ENCODE results near the gene UGT1A9. TPM values are rescaled to one million over a fixed set of nuclear protein-coding genes. Genes with fewer than 3 reads are reported as not detected.

UGT1A9 gene
- total and polyA plus RNA-seq, 10 of the 15 experiments (the other 5 are each of a cell fraction or from before 2014, with no cell fraction given): 0.07 TPM; not detected in 9

DNA sequence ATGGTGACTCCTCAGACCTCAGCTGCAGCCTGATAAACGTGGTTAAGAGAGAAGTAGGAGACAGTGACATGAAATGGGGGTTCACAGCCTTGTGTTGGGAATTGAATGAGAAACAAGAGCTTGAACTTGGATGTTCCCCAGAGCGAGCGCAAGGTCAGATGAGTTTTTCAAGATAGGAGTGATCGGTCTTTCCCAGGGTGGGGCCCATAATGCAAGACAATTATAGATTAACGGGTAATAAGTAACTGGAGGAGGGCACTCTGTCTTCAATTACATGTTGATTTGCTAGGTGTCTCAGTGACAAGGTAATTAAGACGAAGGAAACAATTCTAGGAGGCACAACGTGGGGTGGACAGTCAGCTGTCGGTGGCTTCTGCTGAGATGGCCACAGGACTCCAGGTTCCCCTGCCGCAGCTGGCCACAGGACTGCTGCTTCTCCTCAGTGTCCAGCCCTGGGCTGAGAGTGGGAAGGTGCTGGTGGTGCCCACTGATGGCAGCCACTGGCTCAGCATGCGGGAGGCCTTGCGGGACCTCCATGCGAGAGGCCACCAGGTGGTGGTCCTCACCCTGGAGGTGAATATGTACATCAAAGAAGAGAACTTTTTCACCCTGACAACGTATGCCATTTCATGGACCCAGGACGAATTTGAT, 41.0 kb downstream of the UGT1A9 start, which contains the start of gene UGT1A5 (continued):
- TF ChIP-seq SRF (IDR thresholded peaks at IDR 0.05; ENCODE audit: low read depth in 2 of 2, low read length in 2 of 2) (no peak), STAT1 (conservative IDR thresholded peaks at IDR 0.05) (no peak), FOS (IDR thresholded peaks at IDR 0.05; ENCODE audit: borderline replicate concordance, extremely low read depth, insufficient read length) (no peak), ZNF274 (IDR thresholded peaks at IDR 0.05; ENCODE audit: insufficient read depth, insufficient read length) (no peak)
- TF ChIP-seq, protein P1, sequence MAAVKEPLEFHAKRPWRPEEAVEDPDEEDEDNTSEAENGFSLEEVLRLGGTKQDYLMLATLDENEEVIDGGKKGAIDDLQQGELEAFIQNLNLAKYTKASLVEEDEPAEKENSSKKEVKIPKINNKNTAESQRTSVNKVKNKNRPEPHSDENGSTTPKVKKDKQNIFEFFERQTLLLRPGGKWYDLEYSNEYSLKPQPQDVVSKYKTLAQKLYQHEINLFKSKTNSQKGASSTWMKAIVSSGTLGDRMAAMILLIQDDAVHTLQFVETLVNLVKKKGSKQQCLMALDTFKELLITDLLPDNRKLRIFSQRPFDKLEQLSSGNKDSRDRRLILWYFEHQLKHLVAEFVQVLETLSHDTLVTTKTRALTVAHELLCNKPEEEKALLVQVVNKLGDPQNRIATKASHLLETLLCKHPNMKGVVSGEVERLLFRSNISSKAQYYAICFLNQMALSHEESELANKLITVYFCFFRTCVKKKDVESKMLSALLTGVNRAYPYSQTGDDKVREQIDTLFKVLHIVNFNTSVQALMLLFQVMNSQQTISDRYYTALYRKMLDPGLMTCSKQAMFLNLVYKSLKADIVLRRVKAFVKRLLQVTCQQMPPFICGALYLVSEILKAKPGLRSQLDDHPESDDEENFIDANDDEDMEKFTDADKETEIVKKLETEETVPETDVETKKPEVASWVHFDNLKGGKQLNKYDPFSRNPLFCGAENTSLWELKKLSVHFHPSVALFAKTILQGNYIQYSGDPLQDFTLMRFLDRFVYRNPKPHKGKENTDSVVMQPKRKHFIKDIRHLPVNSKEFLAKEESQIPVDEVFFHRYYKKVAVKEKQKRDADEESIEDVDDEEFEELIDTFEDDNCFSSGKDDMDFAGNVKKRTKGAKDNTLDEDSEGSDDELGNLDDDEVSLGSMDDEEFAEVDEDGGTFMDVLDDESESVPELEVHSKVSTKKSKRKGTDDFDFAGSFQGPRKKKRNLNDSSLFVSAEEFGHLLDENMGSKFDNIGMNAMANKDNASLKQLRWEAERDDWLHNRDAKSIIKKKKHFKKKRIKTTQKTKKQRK (IDR thresholded peaks at IDR 0.05; ENCODE audit: low read depth, low read length): no peak

DNA sequence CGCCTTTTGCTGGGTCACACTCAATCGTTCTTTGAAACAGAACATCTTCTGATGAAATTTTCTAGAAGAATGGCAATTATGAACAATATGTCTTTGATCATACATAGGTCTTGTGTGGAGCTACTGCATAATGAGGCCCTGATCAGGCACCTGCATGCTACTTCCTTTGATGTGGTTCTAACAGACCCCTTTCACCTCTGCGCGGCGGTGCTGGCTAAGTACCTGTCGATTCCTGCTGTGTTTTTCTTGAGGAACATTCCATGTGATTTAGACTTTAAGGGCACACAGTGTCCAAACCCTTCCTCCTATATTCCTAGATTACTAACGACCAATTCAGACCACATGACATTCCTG, 41.5 kb downstream of the UGT1A9 start:
- no TSS peak for BruUV-seq (replicated peaks)
- POLR2A ChIA-PET: no interaction called here
- Histone ChIP-seq H3K9ac (ENCODE audit: control insufficient read depth, insufficient read depth, low read length) (no peak overlapping the region), H2AFZ (ENCODE audit: control insufficient read depth, low read depth, low read length) (no peak overlapping the region), H3K4me1 (ENCODE audit: control insufficient read depth, insufficient read depth, low read length) (no peaks in the 10 kb centered on the region), H3K36me3 (ENCODE audit: control insufficient read depth in 2 of 2, insufficient read depth in 2 of 2, low read length in 1 of 2) (no peaks in the 10 kb centered on the region), H3K27me3 (replicated peaks in 1 of 2; ENCODE audit: control insufficient read depth in 2 of 2, insufficient read depth in 2 of 2, low read length in 1 of 2) (peaks cover 0 to 4% of the 10 kb centered on the region in 2 experiments; a peak in 2 of 4 replicates), H3K4me3 (no peak overlapping the region), H3K79me2 (ENCODE audit: control insufficient read depth, insufficient read depth, low read length) (no peaks in the 10 kb centered on the region), H4K20me1 (ENCODE audit: control insufficient read depth, insufficient read depth) (no peaks in the 10 kb centered on the region), H3K4me2 (ENCODE audit: control insufficient read depth, insufficient read depth) (no peak overlapping the region), H3K27ac (ENCODE audit: control insufficient read depth, insufficient read depth) (no peak overlapping the region), H3K9me3 (replicated peaks; ENCODE audit: control insufficient read depth, insufficient read depth, low read length) (no peaks in the 10 kb centered on the region; the same call in 1 of the 3 replicates)
- DNase-seq (ENCODE audit: low read depth, low spot score): no peak
- RAD21 ChIA-PET (ENCODE audit: unreplicated experiment): no interaction called here
- ATAC-seq: no peak
- no peak for TF ChIP-seq KDM1A (IDR thresholded peaks at IDR 0.05; ENCODE audit: borderline replicate concordance)
- no peak for TF ChIP-seq MYC (IDR thresholded peaks at IDR 0.05; ENCODE audit: insufficient read depth, insufficient read length, insufficient replicate concordance, low read length, severe bottlenecking)
- TF ChIP-seq, protein P2, sequence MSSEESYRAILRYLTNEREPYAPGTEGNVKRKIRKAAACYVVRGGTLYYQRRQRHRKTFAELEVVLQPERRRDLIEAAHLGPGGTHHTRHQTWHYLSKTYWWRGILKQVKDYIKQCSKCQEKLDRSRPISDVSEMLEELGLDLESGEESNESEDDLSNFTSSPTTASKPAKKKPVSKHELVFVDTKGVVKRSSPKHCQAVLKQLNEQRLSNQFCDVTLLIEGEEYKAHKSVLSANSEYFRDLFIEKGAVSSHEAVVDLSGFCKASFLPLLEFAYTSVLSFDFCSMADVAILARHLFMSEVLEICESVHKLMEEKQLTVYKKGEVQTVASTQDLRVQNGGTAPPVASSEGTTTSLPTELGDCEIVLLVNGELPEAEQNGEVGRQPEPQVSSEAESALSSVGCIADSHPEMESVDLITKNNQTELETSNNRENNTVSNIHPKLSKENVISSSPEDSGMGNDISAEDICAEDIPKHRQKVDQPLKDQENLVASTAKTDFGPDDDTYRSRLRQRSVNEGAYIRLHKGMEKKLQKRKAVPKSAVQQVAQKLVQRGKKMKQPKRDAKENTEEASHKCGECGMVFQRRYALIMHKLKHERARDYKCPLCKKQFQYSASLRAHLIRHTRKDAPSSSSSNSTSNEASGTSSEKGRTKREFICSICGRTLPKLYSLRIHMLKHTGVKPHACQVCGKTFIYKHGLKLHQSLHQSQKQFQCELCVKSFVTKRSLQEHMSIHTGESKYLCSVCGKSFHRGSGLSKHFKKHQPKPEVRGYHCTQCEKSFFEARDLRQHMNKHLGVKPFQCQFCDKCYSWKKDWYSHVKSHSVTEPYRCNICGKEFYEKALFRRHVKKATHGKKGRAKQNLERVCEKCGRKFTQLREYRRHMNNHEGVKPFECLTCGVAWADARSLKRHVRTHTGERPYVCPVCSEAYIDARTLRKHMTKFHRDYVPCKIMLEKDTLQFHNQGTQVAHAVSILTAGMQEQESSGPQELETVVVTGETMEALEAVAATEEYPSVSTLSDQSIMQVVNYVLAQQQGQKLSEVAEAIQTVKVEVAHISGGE (CRISPR knock-in tag; IDR thresholded peaks at IDR 0.05): no peak
- no peak for TF ChIP-seq SMAD5 (IDR thresholded peaks at IDR 0.05; ENCODE audit: low read depth)
- TF ChIP-seq EGR1 (IDR thresholded peaks at IDR 0.05; ENCODE audit: borderline replicate concordance in 1 of 2, low read depth in 2 of 2, low read length in 2 of 2): no peak
- TF ChIP-seq PAX8 (IDR thresholded peaks at IDR 0.05): no peak
- TF ChIP-seq STAT1 (conservative IDR thresholded peaks at IDR 0.05): no peak
- TF ChIP-seq CHD2 (IDR thresholded peaks at IDR 0.05; ENCODE audit: borderline replicate concordance, low read depth, low read length): no peak
- CTCF ChIA-PET: interaction anchor here (1.0 kb wide), 1 partner anchor 201 kb away, joined by 3 read pairs; no protein-coding TSS in a partner anchor
- intact Hi-C loops (cut with micrococcal nuclease; ENCODE audit: unreplicated experiment) (loop anchor here (10.0 kb wide), 1 partner anchor 228 kb away; no protein-coding TSS in a partner anchor), in situ Hi-C loops (cut with MboI) (no loop called here)
- SMC1A ChIA-PET (ENCODE audit: uncharacterized antibody, unreplicated experiment): no interaction called here
- no peak for FAIRE-seq
- WGBS (ENCODE audit: insufficient coverage, insufficient replicate concordance, low lambda C conversion rate, missing lambda C conversion rate): 71% methylated on average over 7 of the region's 7 CpGs
